Thyroid gland (tissue), 4 donors: Measurements from ENCODE around the gene UBE2D3. TPM values are rescaled to one million over a fixed set of nuclear protein-coding genes. Genes with fewer than 3 reads are reported as not detected.

Source experiments
- DNase-seq, 2 donors: peaks; one replicate each; pipeline ENCODE4 v3.0.0-alpha.2; 2019
- H3K27ac ChIP-seq, 3 donors: fragments of 200-600 bp; sonication (generic); 1 replicate in 2 of 3; 2 replicates in 1 of 3; pipeline ENCODE4 v1.5.1; 2016 to 2019; ENCODE audit warnings: mild to moderate bottlenecking in 1 of 3, moderate library complexity in 1 of 3
- H3K27me3 ChIP-seq: fragments of 200-600 bp; sonication (generic); one replicate; pipeline ENCODE4 v1.5.1; 2019
- H3K36me3 ChIP-seq, 2 donors: fragments of 200-600 bp; sonication (generic); one replicate each; pipeline ENCODE4 v1.5.1; 2016 to 2019
- H3K4me1 ChIP-seq, 2 donors: fragments of 200-600 bp; sonication (generic); one replicate each; pipeline ENCODE4 v1.5.1; 2017 to 2019
- H3K4me3 ChIP-seq, 3 donors: fragments of 200-600 bp; sonication (generic); replicated peaks in 1 of 3; 1 replicate in 2 of 3; 2 replicates in 1 of 3; pipeline ENCODE4 v1.5.1; 2016; ENCODE audit warnings: mild to moderate bottlenecking in 1 of 3
- H3K9me3 ChIP-seq: fragments of 200-600 bp; sonication (generic); one replicate; pipeline ENCODE4 v1.5.1; 2017
- CTCF ChIP-seq, 6 experiments: fragments of 200-600 bp in 3 of 6; fragments of 450-650 bp in 3 of 6; sonication (generic) in 3 of 6; IDR thresholded peaks; one replicate each; pipeline ENCODE4 v1.5.1; 2016 to 2019; ENCODE audit warnings: antibody characterized with exemption in 6 of 6, mild to moderate bottlenecking in 2 of 6, inconsistent platforms in 1 of 6, moderate library complexity in 1 of 6
- POLR2A ChIP-seq, 2 donors: fragments of 450-650 bp; IDR thresholded peaks; one replicate each; pipeline ENCODE4 v1.6.1; 2017; ENCODE audit warnings: antibody characterized with exemption in 2 of 2, mild to moderate bottlenecking in 2 of 2, moderate library complexity in 1 of 2
- whole genome bisulfite sequencing, 2 donors: methylation state at CpG; one replicate each; pipeline ENCODE4 v1.1.5; 2017; 5-methylcytosine and 5-hydroxymethylcytosine counted together
- intact Hi-C: fragments of 100-400 bp; cut with DNase I; formaldehyde crosslinking; loops from one replicate; pipeline ENCODE4 v1.15.1; 2023
- total RNA-seq, 4 donors: library from RNA; depleted of rRNA; stranded (reverse); fragments of >200 nt; gene quantifications; one replicate each; pipeline ENCODE4 v1.2.3, GENCODE V29; 2016

UBE2D3 gene
- total RNA-seq, 4 donors from 2014 or later: 379 to 633 (median 495) TPM

GRCh38 chr4:102860611-102861324 is 33.4 kb upstream of the UBE2D3 start:
- H3K9me3 ChIP-seq: no peaks in the 10 kb centered on the region
- no peaks in the 10 kb centered on the region for H3K36me3 ChIP-seq
- 90 to 96% methylated on average over 2 of the region's 2 CpGs for WGBS, 2 donors
- no peaks in the 10 kb centered on the region for H3K27me3 ChIP-seq
- intact Hi-C loops: no loop called here
- no peak overlapping the region for H3K4me3 ChIP-seq
- TF ChIP-seq POLR2A (IDR thresholded peaks at IDR 0.05): no peak
- TF ChIP-seq CTCF (IDR thresholded peaks at IDR 0.05): no peak
- H3K4me1 ChIP-seq: no peaks in the 10 kb centered on the region
- no peak for DNase-seq
- H3K27ac ChIP-seq: no peak overlapping the region

GRCh38 chr4:102858828-102859464 is 31.6 kb upstream of the UBE2D3 start:
- WGBS, 2 donors: 88 to 94% methylated on average over 2 of the region's 2 CpGs
- H3K4me1 ChIP-seq: no peaks in the 10 kb centered on the region
- no peak for DNase-seq
- H3K36me3 ChIP-seq: no peaks in the 10 kb centered on the region
- no peaks in the 10 kb centered on the region for H3K9me3 ChIP-seq
- H3K27me3 ChIP-seq: no peaks in the 10 kb centered on the region
- no peak overlapping the region for H3K27ac ChIP-seq
- intact Hi-C loops: no loop called here
- no peak overlapping the region for H3K4me3 ChIP-seq
- TF ChIP-seq POLR2A (IDR thresholded peaks at IDR 0.05): no peak
- no peak for TF ChIP-seq CTCF (IDR thresholded peaks at IDR 0.05)

- Histone ChIP-seq H3K27me3 (no peaks in the 10 kb centered on the region), H3K36me3 (no peaks in the 10 kb centered on the region), H3K4me1 (no peaks in the 10 kb centered on the region), H3K9me3 (no peaks in the 10 kb centered on the region), H3K27ac (no peak overlapping the region), H3K4me3 (no peak overlapping the region)
- intact Hi-C loops: no loop called here
- WGBS, 2 donors: 91 to 96% methylated on average over 2 of the region's 2 CpGs
- TF ChIP-seq CTCF (IDR thresholded peaks at IDR 0.05) (no peak), POLR2A (IDR thresholded peaks at IDR 0.05) (no peak)
- DNase-seq: no peak
These were observed 23.0 kb upstream of the UBE2D3 start for GRCh38 chr4:102850370-102850769.

- no peaks in the 10 kb centered on the region for H3K27me3 ChIP-seq
- H3K4me1 ChIP-seq: no peaks in the 10 kb centered on the region
- WGBS, 2 donors: 81 to 82% methylated on average over 3 of the region's 3 CpGs
- H3K4me3 ChIP-seq: no peak overlapping the region
- H3K27ac ChIP-seq: no peak overlapping the region
- H3K9me3 ChIP-seq: no peaks in the 10 kb centered on the region
- intact Hi-C loops: no loop called here
- no peak for TF ChIP-seq POLR2A (IDR thresholded peaks at IDR 0.05)
- TF ChIP-seq CTCF (IDR thresholded peaks at IDR 0.05): no peak
- H3K36me3 ChIP-seq: no peaks in the 10 kb centered on the region
- no peak for DNase-seq
These were observed 22.3 kb upstream of the UBE2D3 start for GRCh38 chr4:102849579-102850104.

GRCh38 chr4:102847687-102848086 is 20.3 kb upstream of the UBE2D3 start:
- Histone ChIP-seq H3K27ac (no peak overlapping the region), H3K9me3 (no peaks in the 10 kb centered on the region), H3K4me1 (no peaks in the 10 kb centered on the region), H3K27me3 (no peaks in the 10 kb centered on the region), H3K4me3 (no peak overlapping the region), H3K36me3 (no peaks in the 10 kb centered on the region)
- 98% methylated on average over 8 of the region's 8 CpGs for WGBS, 2 donors
- no peak for TF ChIP-seq CTCF (IDR thresholded peaks at IDR 0.05)
- no peak for TF ChIP-seq POLR2A (IDR thresholded peaks at IDR 0.05)
- intact Hi-C loops: no loop called here
- DNase-seq: no peak
